H1 (cell line): ENCODE data around the gene MRM3. TPM values are rescaled to one million over a fixed set of nuclear protein-coding genes. Genes with fewer than 3 reads are reported as not detected.

Experiments used
- CTCF ChIA-PET: fragments of 300-600 bp; sonication (Branson Sonifier 250); formaldehyde crosslinking; loops from one replicate; lab custom pipeline; 2021; ENCODE audit not compliant: partially characterized antibody; lab: Charles Lee
- POLR2A ChIA-PET: fragments of 300-600 bp; sonication (Branson Sonifier 250); formaldehyde crosslinking; loops from one replicate; lab custom pipeline; 2021; ENCODE audit warnings: inconsistent platforms; ENCODE audit not compliant: partially characterized antibody; lab: Charles Lee
- DNase-seq, 2 experiments: peaks; one replicate each; pipeline versions ENCODE4 v3.0.0 to v3.0.0-alpha.2; 2010 to 2022; ENCODE audit warnings: low spot score in 2 of 2, low read depth in 1 of 2, mixed read lengths in 1 of 2
- FAIRE-seq: peaks from 2 replicates; lab custom pipeline; 2011; peaks lifted over from hg19 to GRCh38; lab: Jason Lieb, UNC
- H2AFZ ChIP-seq: 2 replicates; pipeline ENCODE4 v1.8.1; 2012; ENCODE audit warnings: low read length, inconsistent platforms
- H2AK5ac ChIP-seq: 2 replicates; pipeline ENCODE4 v1.6.1; 2013; ENCODE audit warnings: low read depth, low read length
- H2BK120ac ChIP-seq: replicated peaks from 2 replicates; pipeline ENCODE3; 2013; ENCODE audit warnings: low read depth, low read length, inconsistent platforms
- H2BK12ac ChIP-seq: 2 replicates; pipeline ENCODE4 v1.6.1; 2013; ENCODE audit warnings: low read depth, low read length
- H2BK15ac ChIP-seq: 2 replicates; pipeline ENCODE4 v1.6.1; 2013; ENCODE audit warnings: low read length
- H2BK20ac ChIP-seq: 2 replicates; pipeline ENCODE4 v1.6.1; 2013; ENCODE audit warnings: low read length
- H2BK5ac ChIP-seq: 2 replicates; pipeline ENCODE4 v1.6.1; 2013; ENCODE audit warnings: low read depth, low read length
- H3K14ac ChIP-seq: 2 replicates; pipeline ENCODE4 v1.6.1; 2013; ENCODE audit warnings: inconsistent platforms; ENCODE audit not compliant: insufficient read length
- H3K18ac ChIP-seq: 2 replicates; pipeline ENCODE4 v1.6.1; 2013; ENCODE audit warnings: low read length; ENCODE audit errors: extremely low read depth
- H3K23ac ChIP-seq: 2 replicates; pipeline ENCODE4 v1.6.1; 2013; ENCODE audit warnings: inconsistent platforms; ENCODE audit not compliant: insufficient read length
- H3K23me2 ChIP-seq: 2 replicates; pipeline ENCODE4 v1.6.1; 2013; ENCODE audit warnings: low read depth, low read length
- H3K27ac ChIP-seq: 2 replicates; pipeline ENCODE4 v1.6.1; 2011; ENCODE audit warnings: low read depth, low read length, inconsistent platforms
- H3K27me3 ChIP-seq, 4 experiments: replicated peaks in 1 of 4; 1 replicate in 1 of 4; 2 replicates in 3 of 4; pipeline versions ENCODE4 v1.6.1 to v1.8.1; 2011 to 2013; ENCODE audit warnings: low read length in 3 of 4, mild to moderate bottlenecking in 3 of 4, inconsistent platforms in 2 of 4, mixed read lengths in 2 of 4, moderate library complexity in 1 of 4; ENCODE audit not compliant: control insufficient read depth in 3 of 4, insufficient read depth in 3 of 4; ENCODE audit errors: extremely low read depth in 1 of 4
- H3K36me3 ChIP-seq, 4 experiments: 2 replicates each; pipeline versions ENCODE4 v1.6.1 to v1.8.1; 2011 to 2013; ENCODE audit warnings: mild to moderate bottlenecking in 4 of 4, low read length in 3 of 4, moderate library complexity in 2 of 4, control low read depth in 1 of 4, inconsistent platforms in 1 of 4; ENCODE audit not compliant: insufficient read depth in 4 of 4, control insufficient read depth in 2 of 4
- H3K4ac ChIP-seq: replicated peaks from 2 replicates; pipeline ENCODE3; 2013; ENCODE audit warnings: low read length, low read depth, mixed read lengths, inconsistent platforms; ENCODE audit not compliant: insufficient read length
- H3K4me1 ChIP-seq, 4 experiments: replicated peaks in 1 of 4; 1 replicate in 1 of 4; 2 replicates in 3 of 4; pipeline versions ENCODE4 v1.6.1 to v1.8.1; 2011 to 2013; ENCODE audit warnings: low read length in 3 of 4, inconsistent platforms in 2 of 4, mixed read lengths in 1 of 4; ENCODE audit not compliant: insufficient read depth in 4 of 4, control insufficient read depth in 3 of 4
- H3K4me2 ChIP-seq, 2 experiments: 2 replicates each; pipeline versions ENCODE4 v1.6.1 to v1.8.1; 2011 to 2013; ENCODE audit warnings: low read depth in 2 of 2, low read length in 2 of 2, control low read depth in 1 of 2, inconsistent platforms in 1 of 2, mild to moderate bottlenecking in 1 of 2; ENCODE audit not compliant: insufficient read depth in 1 of 2
- H3K4me3 ChIP-seq, 4 experiments: fragments of 200-600, 300-600 bp in 1 of 4; sonication (generic), shearing (Covaris generic), sonication (Bioruptor Twin) in 1 of 4; 2 replicates each; pipeline versions ENCODE4 v1.5.1 to v1.8.1; 2011 to 2016; ENCODE audit warnings: low read length in 4 of 4, low read depth in 3 of 4, control low read depth in 2 of 4, inconsistent platforms in 2 of 4, mild to moderate bottlenecking in 2 of 4, mixed read lengths in 1 of 4, moderate library complexity in 1 of 4; ENCODE audit not compliant: insufficient read depth in 2 of 4; ENCODE audit errors: extremely low read depth in 1 of 4
- H3K56ac ChIP-seq: replicated peaks from 2 replicates; pipeline ENCODE3; 2013; ENCODE audit warnings: low read depth, mild to moderate bottlenecking, mixed read lengths, low read length, inconsistent platforms; ENCODE audit not compliant: insufficient read length
- H3K79me1 ChIP-seq: 2 replicates; pipeline ENCODE4 v1.6.1; 2013; ENCODE audit warnings: low read depth, low read length, control low read depth
- H3K79me2 ChIP-seq, 2 experiments: 2 replicates each; pipeline versions ENCODE4 v1.6.1 to v1.8.1; 2012 to 2013; ENCODE audit warnings: low read length in 2 of 2, mild to moderate bottlenecking in 2 of 2, inconsistent platforms in 1 of 2; ENCODE audit not compliant: insufficient read depth in 2 of 2, control insufficient read depth in 1 of 2
- H3K9ac ChIP-seq, 4 experiments: replicated peaks in 1 of 4; 1 replicate in 1 of 4; 2 replicates in 3 of 4; pipeline versions ENCODE4 v1.6.1 to v1.8.1; 2011 to 2013; ENCODE audit warnings: low read depth in 3 of 4, low read length in 3 of 4, control low read depth in 2 of 4, mild to moderate bottlenecking in 2 of 4, moderate library complexity in 2 of 4, inconsistent platforms in 1 of 4; ENCODE audit errors: extremely low read depth in 1 of 4
- H3K9me3 ChIP-seq, 2 experiments: 2 replicates each; pipeline versions ENCODE4 v1.6.1 to v1.8.1; 2012 to 2013; ENCODE audit warnings: mild to moderate bottlenecking in 2 of 2, moderate library complexity in 2 of 2, control low read depth in 1 of 2, inconsistent platforms in 1 of 2, low read depth in 1 of 2, low read length in 1 of 2, mixed read lengths in 1 of 2; ENCODE audit not compliant: insufficient read depth in 2 of 2
- H4K20me1 ChIP-seq, 2 experiments: replicated peaks in 1 of 2; 2 replicates each; pipeline versions ENCODE3 to v1.8.1; 2011 to 2013; ENCODE audit warnings: inconsistent platforms in 2 of 2, low read length in 2 of 2, mild to moderate bottlenecking in 1 of 2; ENCODE audit not compliant: insufficient read depth in 2 of 2, control insufficient read depth in 1 of 2
- H4K5ac ChIP-seq: 2 replicates; pipeline ENCODE4 v1.6.1; 2013; ENCODE audit warnings: low read length, low read depth, mixed read lengths, inconsistent platforms; ENCODE audit not compliant: insufficient read length
- H4K8ac ChIP-seq: 2 replicates; pipeline ENCODE4 v1.8.0; 2013; ENCODE audit warnings: mild to moderate bottlenecking, moderate library complexity, low read length, inconsistent platforms; ENCODE audit not compliant: insufficient read depth; ENCODE audit errors: extremely low read depth
- H4K91ac ChIP-seq: replicated peaks from 2 replicates; pipeline ENCODE3; 2013; ENCODE audit warnings: low read length, mixed read lengths, inconsistent platforms; ENCODE audit not compliant: insufficient read length
- ATF3 ChIP-seq: IDR thresholded peaks from 2 replicates; pipeline ENCODE4 v1.6.1; 2011; ENCODE audit warnings: low read depth, mild to moderate bottlenecking, low read length; ENCODE audit not compliant: insufficient read depth
- BACH1 ChIP-seq: IDR thresholded peaks from 2 replicates; pipeline ENCODE4 v1.6.1; 2012; ENCODE audit warnings: low read length, improper control_type of control experiment
- JUN ChIP-seq: IDR thresholded peaks from 2 replicates; pipeline ENCODE4 v1.6.1; 2011; ENCODE audit warnings: low read depth, mild to moderate bottlenecking, improper control_type of control experiment, low read length
- KDM1A ChIP-seq: fragments of 200-600, 300-600 bp; sonication (generic); IDR thresholded peaks from 2 replicates; pipeline ENCODE4 v1.7.1; 2016; ENCODE audit warnings: mild to moderate bottlenecking, low read length, borderline replicate concordance
- KDM4A ChIP-seq: IDR thresholded peaks from one replicate; pipeline ENCODE4 v1.7.1; 2012; ENCODE audit warnings: low read depth, mild to moderate bottlenecking, moderate library complexity, low read length, inconsistent platforms; ENCODE audit not compliant: severe bottlenecking
- KDM5A ChIP-seq: fragments of 200-600 bp; IDR thresholded peaks from 2 replicates; pipeline ENCODE4 v1.7.1; 2012; ENCODE audit warnings: mild to moderate bottlenecking, low read length, inconsistent platforms, mixed read lengths
- RNF2 ChIP-seq: fragments of 200-900, 300-1000 bp; sonication (generic); IDR thresholded peaks from 2 replicates; pipeline ENCODE4 v1.7.1; 2016; ENCODE audit warnings: borderline replicate concordance, low read depth, mild to moderate bottlenecking, antibody characterized with exemption, low read length; ENCODE audit not compliant: poor library complexity, severe bottlenecking; ENCODE audit errors: missing control alignments
- SAP30 ChIP-seq: fragments of 300-600 bp; sonication (generic); IDR thresholded peaks from 2 replicates; pipeline ENCODE4 v1.7.1; 2012; ENCODE audit warnings: low read length, moderate library complexity, mild to moderate bottlenecking, inconsistent platforms; ENCODE audit not compliant: insufficient read depth, insufficient replicate concordance
- SIRT6 ChIP-seq: IDR thresholded peaks from one replicate; pipeline ENCODE4 v1.7.1; 2012; ENCODE audit warnings: low read length, inconsistent platforms
- SIX5 ChIP-seq: IDR thresholded peaks from 2 replicates; pipeline ENCODE4 v1.6.1; 2011; ENCODE audit warnings: mild to moderate bottlenecking, low read depth, low read length
- SP2 ChIP-seq: IDR thresholded peaks from 2 replicates; pipeline ENCODE4 v1.6.1; 2012; ENCODE audit warnings: mild to moderate bottlenecking, low read length, inconsistent platforms
- SRF ChIP-seq: IDR thresholded peaks from 2 replicates; pipeline ENCODE4 v1.6.1; 2011; ENCODE audit warnings: mild to moderate bottlenecking, low read depth, low read length, moderate library complexity
- SUZ12 ChIP-seq: fragments of 200-600 bp; sonication (generic); IDR thresholded peaks from 2 replicates; pipeline ENCODE4 v1.6.1; 2012; ENCODE audit warnings: mild to moderate bottlenecking, inconsistent platforms, low read length, moderate library complexity, mixed read lengths
- YY1 ChIP-seq: IDR thresholded peaks from 2 replicates; pipeline ENCODE4 v1.6.1; 2011; ENCODE audit warnings: low read depth, mild to moderate bottlenecking, low read length
- WGBS, 2 experiments: shearing (Covaris generic) in 1 of 2; methylation state at CpG; one replicate each; pipeline versions ENCODE4 v1.1.6 to v1.1.7; 2013 to 2015; ENCODE audit warnings: low lambda C conversion rate in 2 of 2, mixed read lengths in 2 of 2, inconsistent platforms in 1 of 2, low coverage in 1 of 2, missing lambda C conversion rate in 1 of 2; ENCODE audit not compliant: insufficient replicate concordance in 2 of 2, insufficient coverage in 1 of 2, insufficient read length in 1 of 2; ENCODE audit errors: extremely low coverage in 1 of 2, missing lambda C conversion rate in 1 of 2; 5-methylcytosine and 5-hydroxymethylcytosine counted together
- polyA plus RNA-seq, 7 experiments: library from polyadenylated mRNA; depleted of rRNA in 3 of 7; stranded (reverse) in 5 of 7; unstranded in 2 of 7; fragments of >200 nt in 5 of 7; fragments of 200-250 nt in 2 of 7; gene quantifications; 1 replicate in 5 of 7; 2 replicates in 1 of 7; 4 replicates in 1 of 7; pipeline versions ENCODE4 v1.2.1 to v1.2.3, GENCODE V29; 2011 to 2013; ENCODE audit warnings: missing spikeins in 2 of 7, mixed read lengths in 2 of 7
- total RNA-seq: library from RNA; stranded (reverse); fragmentation: NEBNext Ultra II Directional; extraction: Animal tissue kit (Norgen Biotek cat#: 25700); gene quantifications from 2 replicates; pipeline ENCODE4 v1.2.1, GENCODE V29; 2021

The MRM3 gene
- total and polyA plus RNA-seq, 2 of the 8 experiments (the other 6 are each of a cell fraction or from before 2014, with no cell fraction given): 10.1 to 20.8 TPM

GRCh38 chr17:826778-827177 lies 44.6 kb downstream of the MRM3 start:
- no peak overlapping the region for H2BK20ac ChIP-seq
- no peaks in the 10 kb centered on the region for H3K9me3 ChIP-seq
- no peak overlapping the region; the same call in 1 of the 2 replicates for H4K8ac ChIP-seq
- H4K20me1 ChIP-seq: peaks cover 2% of the 10 kb centered on the region in 2 experiments
- FAIRE-seq: no peak
- H2BK5ac ChIP-seq: no peak overlapping the region
- POLR2A ChIA-PET: interaction anchor here (0.6 kb wide), 1 partner anchor 68 kb away, joined by 4 read pairs; no protein-coding TSS in a partner anchor
- CTCF ChIA-PET: interaction anchor here (1.3 kb wide), 1 partner anchor 31 kb away, joined by 4 read pairs; no protein-coding TSS in a partner anchor
- no peak overlapping the region for H3K18ac ChIP-seq
- TF ChIP-seq KDM1A: no peak
- no peak for TF ChIP-seq KDM5A
- TF ChIP-seq ATF3: no peak
- TF ChIP-seq SUZ12: no peak
- TF ChIP-seq JUN: no peak
- TF ChIP-seq SP2: no peak
- TF ChIP-seq SIRT6: no peak
- no peak for TF ChIP-seq SRF
- TF ChIP-seq SAP30: no peak
- no peak for TF ChIP-seq YY1
- no peak for TF ChIP-seq RNF2
- no peak for TF ChIP-seq BACH1
- TF ChIP-seq SIX5: no peak
- TF ChIP-seq KDM4A: no peak
- TF ChIP-seq, all 59 proteins: peak for 0
- H3K4me2 ChIP-seq: no peak overlapping the region
- no peak overlapping the region for H2AK5ac ChIP-seq
- H3K4me3 ChIP-seq: no peak overlapping the region
- H3K79me1 ChIP-seq: 0 out of 2 replicates have a peak, but pooled peaks cover 2% of the 10 kb centered on the region
- H2BK12ac ChIP-seq: no peak overlapping the region
- no peak overlapping the region for H2BK15ac ChIP-seq
- H3K23me2 ChIP-seq: no peaks in the 10 kb centered on the region
- H3K56ac ChIP-seq: no peak overlapping the region
- no peak overlapping the region for H3K4ac ChIP-seq
- no peak for DNase-seq
- H3K27me3 ChIP-seq: no peaks in the 10 kb centered on the region
- no peak overlapping the region for H2AFZ ChIP-seq
- H3K14ac ChIP-seq: no peak overlapping the region
- peaks cover 0 to 9% of the 10 kb centered on the region in 2 experiments; a peak in 1 of 4 replicates for H3K79me2 ChIP-seq
- H3K27ac ChIP-seq: no peak overlapping the region; the same call in 1 of the 2 replicates
- no peak overlapping the region for H3K9ac ChIP-seq
- WGBS, 2 experiments: 94% methylated on average over 21 of the region's 21 CpGs; no CpG with 5 or more reads in 1 of the 2 experiments
- H2BK120ac ChIP-seq: no peak overlapping the region
- no peak overlapping the region for H4K91ac ChIP-seq
- H4K5ac ChIP-seq: no peak overlapping the region
- no peaks in the 10 kb centered on the region; a peak in 1 of 7 replicates for H3K4me1 ChIP-seq
- H3K23ac ChIP-seq: no peak overlapping the region
- peaks cover 5 to 10% (median 7%) of the 10 kb centered on the region in 4 experiments; a peak in 6 of 8 replicates for H3K36me3 ChIP-seq
